ENCODE results near the gene TMEM132A. TPM values are rescaled to one million over a fixed set of nuclear protein-coding genes. Genes with fewer than 3 reads are reported as not detected.

TMEM132A gene
- total RNA-seq, result 113 and 118 TPM in 2 replicates
- long read RNA-seq, partial matches to known transcripts, result 1 of 1 reads
- long read RNA-seq, other reads (novel, unspliced or antisense), result 0 of 1 reads

- Mint-ChIP-seq H3K36me3 (ENCODE audit: unreplicated experiment) (peaks cover 17% of the 10 kb centered on the region), H3K27me3 (ENCODE audit: unreplicated experiment) (no peaks in the 10 kb centered on the region), H3K4me1 (ENCODE audit: unreplicated experiment) (peaks cover 17% of the 10 kb centered on the region), H3K4me3 (ENCODE audit: unreplicated experiment) (peak within 1 kb of the TSS; percentile 78), H3K27ac (ENCODE audit: unreplicated experiment) (no peak within 1 kb of the TSS), H3K9me3 (ENCODE audit: unreplicated experiment) (no peaks in the 10 kb centered on the region)
- TF ChIP-seq CTCF (IDR thresholded peaks at IDR 0.05), result no peak
- no peak for DNase-seq (ENCODE audit: extremely low spot score, unreplicated experiment)
Observed at GRCh38 chr11:60924110-60924905, at the start of gene TMEM132A. Gene TMEM132A, plus strand, starts transcription at chr11:60924460. Its CDS starts 174 bp downstream, at chr11:60924634.

GRCh38 chr11:60875366-60876167, 48.7 kb upstream of the TMEM132A start:
- no peaks in the 10 kb centered on the region for H3K9me3 Mint-ChIP-seq (ENCODE audit: unreplicated experiment)
- H3K27ac Mint-ChIP-seq (ENCODE audit: unreplicated experiment), result no peak overlapping the region
- TF ChIP-seq CTCF (IDR thresholded peaks at IDR 0.05), result no peak
- no peak for DNase-seq (ENCODE audit: extremely low spot score, unreplicated experiment)
- H3K36me3 Mint-ChIP-seq (ENCODE audit: unreplicated experiment), result no peaks in the 10 kb centered on the region
- no peaks in the 10 kb centered on the region for H3K27me3 Mint-ChIP-seq (ENCODE audit: unreplicated experiment)
- H3K4me1 Mint-ChIP-seq (ENCODE audit: unreplicated experiment), result peaks cover 23% of the 10 kb centered on the region
- H3K4me3 Mint-ChIP-seq (ENCODE audit: unreplicated experiment), result no peak overlapping the region

GRCh38 chr11:60876168-60876485, 48.1 kb upstream of the TMEM132A start:
- no peak for DNase-seq (ENCODE audit: extremely low spot score, unreplicated experiment)
- no peak overlapping the region for H3K4me3 Mint-ChIP-seq (ENCODE audit: unreplicated experiment)
- no peak overlapping the region for H3K27ac Mint-ChIP-seq (ENCODE audit: unreplicated experiment)
- H3K27me3 Mint-ChIP-seq (ENCODE audit: unreplicated experiment), result no peaks in the 10 kb centered on the region
- H3K36me3 Mint-ChIP-seq (ENCODE audit: unreplicated experiment), result peaks cover 5% of the 10 kb centered on the region
- TF ChIP-seq CTCF (IDR thresholded peaks at IDR 0.05), result no peak
- H3K4me1 Mint-ChIP-seq (ENCODE audit: unreplicated experiment), result peaks cover 19% of the 10 kb centered on the region
- no peaks in the 10 kb centered on the region for H3K9me3 Mint-ChIP-seq (ENCODE audit: unreplicated experiment)

GRCh38 chr11:60878245-60879101, 45.8 kb upstream of the TMEM132A start:
- Mint-ChIP-seq H3K27ac (ENCODE audit: unreplicated experiment) (no peak overlapping the region), H3K9me3 (ENCODE audit: unreplicated experiment) (no peaks in the 10 kb centered on the region), H3K4me1 (ENCODE audit: unreplicated experiment) (peaks cover under 1% of the 10 kb centered on the region), H3K36me3 (ENCODE audit: unreplicated experiment) (peaks cover 7% of the 10 kb centered on the region), H3K4me3 (ENCODE audit: unreplicated experiment) (no peak overlapping the region), H3K27me3 (ENCODE audit: unreplicated experiment) (no peaks in the 10 kb centered on the region)
- no peak for TF ChIP-seq CTCF (IDR thresholded peaks at IDR 0.05)
- DNase-seq (ENCODE audit: extremely low spot score, unreplicated experiment), result no peak

Measured in osteocyte (in vitro differentiated cells).